Activated CD8-positive, alpha-beta T cell treated with anti-CD3 and anti-CD28 coated beads for 36 hours (primary cell): ENCODE results near the gene AGBL1. TPM values are rescaled to one million over a fixed set of nuclear protein-coding genes. Genes with fewer than 3 reads are reported as not detected.

Experiments used
- ATAC-seq: fragments of 200-7000 bp; cut with Tn5 transposase; one replicate; pipeline ENCODE4 v1.10.0; 2021; ENCODE audit warnings: mild to moderate bottlenecking, moderate library complexity
- CTCF ChIA-PET: fragments of 350-600 bp; sonication (Branson Sonifier 250); formaldehyde crosslinking; loops from one replicate; lab custom pipeline; 2021; ENCODE audit warnings: antibody characterized with exemption; lab: Charles Lee
- POLR2A ChIA-PET: fragments of 350-600 bp; sonication (Branson Sonifier 250); formaldehyde crosslinking; loops from one replicate; lab custom pipeline; 2021; ENCODE audit warnings: antibody characterized with exemption; lab: Charles Lee
- DNase-seq: peaks from one replicate; pipeline ENCODE4 v3.0.0-alpha.2; 2020
- H3K27ac Mint-ChIP-seq: one replicate; pipeline ENCODE4 v1.8.0; 2021; ENCODE audit warnings: mild to moderate bottlenecking, mixed read lengths
- H3K27me3 Mint-ChIP-seq: one replicate; pipeline ENCODE4 v1.8.0; 2021; ENCODE audit warnings: mixed read lengths
- H3K36me3 Mint-ChIP-seq: one replicate; pipeline ENCODE4 v1.8.0; 2021; ENCODE audit warnings: low read depth, mixed read lengths
- H3K4me1 Mint-ChIP-seq: one replicate; pipeline ENCODE4 v1.8.0; 2021; ENCODE audit warnings: low read depth, mixed read lengths
- H3K4me3 Mint-ChIP-seq: one replicate; pipeline ENCODE4 v1.8.0; 2021; ENCODE audit warnings: mild to moderate bottlenecking, moderate library complexity, mixed read lengths
- H3K9me3 Mint-ChIP-seq: one replicate; pipeline ENCODE4 v1.8.0; 2021; ENCODE audit warnings: mixed read lengths
- CTCF ChIP-seq: fragments of 200-600 bp; IDR thresholded peaks from one replicate; pipeline ENCODE4 v1.8.0; 2022; ENCODE audit warnings: antibody characterized with exemption, mild to moderate bottlenecking
- intact Hi-C: fragments of 100-400 bp; cut with micrococcal nuclease; formaldehyde crosslinking; loops from one replicate; pipeline ENCODE4 v1.10.0; 2022
- total RNA-seq, 2 experiments: library from RNA; stranded (reverse); gene quantifications; one replicate each; pipeline ENCODE4 v1.2.3, GENCODE V29; 2021

AGBL1 gene
- total RNA-seq, 2 experiments from 2014 or later = not detected

- no peak for DNase-seq
- H3K27me3 Mint-ChIP-seq = no peaks in the 10 kb centered on the region
- ChIA-PET CTCF (no interaction called here), POLR2A (no interaction called here)
- ATAC-seq = no peak
- H3K36me3 Mint-ChIP-seq = no peaks in the 10 kb centered on the region
- no peaks in the 10 kb centered on the region for H3K4me1 Mint-ChIP-seq
- no peak overlapping the region for H3K4me3 Mint-ChIP-seq
- no peak for TF ChIP-seq CTCF
- no peak overlapping the region for H3K27ac Mint-ChIP-seq
- H3K9me3 Mint-ChIP-seq = peaks cover 3% of the 10 kb centered on the region
- intact Hi-C loops = no loop called here
These were observed 256.5 kb downstream of the AGBL1 start for GRCh38 chr15:86336051-86336788.

- TF ChIP-seq CTCF = no peak
- DNase-seq = no peak
- H3K36me3 Mint-ChIP-seq = no peaks in the 10 kb centered on the region
- ChIA-PET POLR2A (no interaction called here), CTCF (no interaction called here)
- intact Hi-C loops = no loop called here
- H3K9me3 Mint-ChIP-seq = peaks cover 3% of the 10 kb centered on the region
- H3K4me1 Mint-ChIP-seq = no peaks in the 10 kb centered on the region
- no peak overlapping the region for H3K4me3 Mint-ChIP-seq
- no peak for ATAC-seq
- no peak overlapping the region for H3K27ac Mint-ChIP-seq
- H3K27me3 Mint-ChIP-seq = no peaks in the 10 kb centered on the region
These were observed 257.4 kb downstream of the AGBL1 start for GRCh38 chr15:86337071-86337470.

DNA sequence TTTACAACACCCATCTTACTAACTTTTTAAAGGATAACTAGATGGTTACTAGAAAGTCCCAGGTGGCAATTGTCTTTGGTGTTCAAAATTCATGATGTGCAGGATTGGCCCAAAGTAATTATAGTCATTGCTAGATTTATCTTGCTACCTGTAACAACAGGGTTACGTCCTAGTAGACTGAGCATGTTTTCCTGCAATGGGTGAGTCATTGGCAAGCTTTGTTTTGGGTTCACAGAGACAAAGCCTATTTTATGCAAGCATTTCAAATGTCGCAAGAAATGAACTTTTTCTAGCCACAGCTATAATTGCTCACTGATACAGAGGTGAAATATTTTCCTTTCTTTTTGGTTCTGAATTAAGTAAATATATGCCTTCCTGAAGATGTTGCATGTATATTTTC, 267.6 kb downstream of the AGBL1 start:
- TF ChIP-seq CTCF = no peak

DNA sequence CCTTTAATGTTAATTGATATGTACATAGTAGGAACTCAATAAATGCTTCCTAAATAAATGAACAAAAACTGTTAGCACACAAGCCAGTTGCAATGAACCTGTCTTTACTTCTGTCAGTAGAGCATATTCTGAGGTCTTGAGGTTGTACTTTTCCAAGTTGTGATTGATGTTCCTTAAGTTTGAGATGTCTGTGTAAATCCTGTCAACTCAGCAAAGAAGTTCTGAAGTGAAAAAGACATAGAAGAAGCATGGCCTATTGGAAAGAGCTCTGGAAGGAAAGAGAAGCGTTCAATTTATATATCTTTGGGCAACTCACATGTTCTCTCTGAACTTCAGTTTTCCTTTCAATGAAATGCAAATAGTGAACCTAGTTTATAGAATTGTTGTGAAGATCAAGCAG, 269.9 kb downstream of the AGBL1 start:
- H3K4me1 Mint-ChIP-seq = no peaks in the 10 kb centered on the region
- no peak overlapping the region for H3K27ac Mint-ChIP-seq
- ATAC-seq = no peak
- peaks cover 3% of the 10 kb centered on the region for H3K27me3 Mint-ChIP-seq
- no peaks in the 10 kb centered on the region for H3K36me3 Mint-ChIP-seq
- ChIA-PET CTCF (no interaction called here), POLR2A (no interaction called here)
- no peaks in the 10 kb centered on the region for H3K9me3 Mint-ChIP-seq
- no peak overlapping the region for H3K4me3 Mint-ChIP-seq
- no peak for DNase-seq
- intact Hi-C loops = no loop called here
- no peak for TF ChIP-seq CTCF

More for the DNA sequence above, 267.6 kb downstream of the AGBL1 start:
- ChIA-PET CTCF (no interaction called here), POLR2A (no interaction called here)
- DNase-seq (no peak), ATAC-seq (no peak)
- intact Hi-C loops = no loop called here
- Mint-ChIP-seq H3K36me3 (no peaks in the 10 kb centered on the region), H3K27me3 (peaks cover 3% of the 10 kb centered on the region), H3K9me3 (no peaks in the 10 kb centered on the region), H3K4me3 (no peak overlapping the region), H3K27ac (no peak overlapping the region), H3K4me1 (no peaks in the 10 kb centered on the region)

GRCh38 chr15:86353213-86353612, 273.5 kb downstream of the AGBL1 start:
- no peak overlapping the region for H3K27ac Mint-ChIP-seq
- H3K9me3 Mint-ChIP-seq = no peaks in the 10 kb centered on the region
- no peaks in the 10 kb centered on the region for H3K36me3 Mint-ChIP-seq
- POLR2A ChIA-PET = no interaction called here
- DNase-seq (no peak), ATAC-seq (no peak)
- no peak for TF ChIP-seq CTCF
- no peak overlapping the region for H3K4me3 Mint-ChIP-seq
- H3K27me3 Mint-ChIP-seq = no peaks in the 10 kb centered on the region
- no peaks in the 10 kb centered on the region for H3K4me1 Mint-ChIP-seq
- CTCF ChIA-PET = no interaction called here
- intact Hi-C loops = no loop called here
